Mucosa of descending colon (tissue), 3 donors: ENCODE measurements around the gene PDCD1LG2. TPM values are rescaled to one million over a fixed set of nuclear protein-coding genes. Genes with fewer than 3 reads are reported as not detected.

Experiments
- ATAC-seq: fragments of 200-7000 bp; cut with Tn5 transposase; one replicate; pipeline ENCODE4 v1.9.1; 2020; ENCODE audit warnings: mild to moderate bottlenecking, moderate library complexity
- DNase-seq, 3 donors: peaks; one replicate each; pipeline ENCODE4 v3.0.0-alpha.2; 2020
- H3K36me3 ChIP-seq: fragments of 200-600 bp; one replicate; pipeline ENCODE4 v1.8.0; 2021; ENCODE audit warnings: low read depth, mild to moderate bottlenecking
- H3K4me1 ChIP-seq: fragments of 200-600 bp; one replicate; pipeline ENCODE4 v1.8.0; 2021; ENCODE audit warnings: low read depth, mild to moderate bottlenecking
- H3K4me3 ChIP-seq: fragments of 200-600 bp; one replicate; pipeline ENCODE4 v1.8.0; 2021; ENCODE audit warnings: mild to moderate bottlenecking
- H3K9me3 ChIP-seq: fragments of 200-600 bp; one replicate; pipeline ENCODE4 v1.8.0; 2021; ENCODE audit warnings: mild to moderate bottlenecking
- intact Hi-C, 2 donors: fragments of 100-400 bp; cut with DNase I in 1 of 2; cut with micrococcal nuclease in 1 of 2; formaldehyde crosslinking; loops; one replicate each; pipeline versions ENCODE4 v1.11.0 to v1.11.1; 2022; cut with DNase I, micrococcal nuclease
- total RNA-seq, 3 donors: library from RNA; stranded (reverse); fragmentation: NEBNext Ultra II Directional in 2 of 3; extraction: Animal tissue kit (Norgen Biotek cat#: 25700) in 2 of 3; gene quantifications; one replicate each; pipeline versions ENCODE4 v1.2.1 to v1.2.4, GENCODE V29; 2021 to 2023
- TF ChIP-seq, protein P1 (sequence below): fragments of 200-600 bp; IDR thresholded peaks from one replicate; pipeline ENCODE4 v1.8.0; 2022; ENCODE audit warnings: antibody characterized with exemption, mild to moderate bottlenecking
- donor health status: DM: no; HTN: no; CAD: no; lungs with moderate emphysema.
- donor health status: DM: no; HTN: no; CAD: no.
- donor health status: DM: no; HTN: yes; CAD: no.

Gene PDCD1LG2
- total RNA-seq, 3 donors from 2014 or later: 0.20 to 1.2 (median 0.63) TPM

DNA sequence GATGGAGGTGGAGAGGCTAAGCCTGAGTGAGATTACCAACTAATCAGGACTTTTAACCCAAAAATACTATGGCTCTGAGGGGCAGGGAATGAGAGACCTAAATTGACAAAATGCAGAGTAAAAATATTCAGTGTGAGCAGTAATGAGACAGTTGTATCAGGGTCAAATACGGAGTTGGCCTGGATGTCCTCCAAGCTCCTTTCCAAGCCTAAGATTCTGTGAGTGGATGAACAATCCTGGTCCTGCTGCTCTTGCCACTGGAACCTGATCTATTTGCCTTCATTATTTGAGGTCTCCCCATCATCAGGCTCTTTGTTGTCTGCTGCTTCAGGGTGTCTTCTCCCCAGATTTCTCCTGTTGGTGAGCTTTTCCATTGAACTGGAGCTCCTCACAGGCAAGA is 1.1 kb downstream of the PDCD1LG2 start:
- Histone ChIP-seq H3K4me1 (no peaks in the 10 kb centered on the region), H3K4me3 (no peak overlapping the region), H3K9me3 (no peaks in the 10 kb centered on the region), H3K36me3 (no peaks in the 10 kb centered on the region)
- TF ChIP-seq, protein P1, sequence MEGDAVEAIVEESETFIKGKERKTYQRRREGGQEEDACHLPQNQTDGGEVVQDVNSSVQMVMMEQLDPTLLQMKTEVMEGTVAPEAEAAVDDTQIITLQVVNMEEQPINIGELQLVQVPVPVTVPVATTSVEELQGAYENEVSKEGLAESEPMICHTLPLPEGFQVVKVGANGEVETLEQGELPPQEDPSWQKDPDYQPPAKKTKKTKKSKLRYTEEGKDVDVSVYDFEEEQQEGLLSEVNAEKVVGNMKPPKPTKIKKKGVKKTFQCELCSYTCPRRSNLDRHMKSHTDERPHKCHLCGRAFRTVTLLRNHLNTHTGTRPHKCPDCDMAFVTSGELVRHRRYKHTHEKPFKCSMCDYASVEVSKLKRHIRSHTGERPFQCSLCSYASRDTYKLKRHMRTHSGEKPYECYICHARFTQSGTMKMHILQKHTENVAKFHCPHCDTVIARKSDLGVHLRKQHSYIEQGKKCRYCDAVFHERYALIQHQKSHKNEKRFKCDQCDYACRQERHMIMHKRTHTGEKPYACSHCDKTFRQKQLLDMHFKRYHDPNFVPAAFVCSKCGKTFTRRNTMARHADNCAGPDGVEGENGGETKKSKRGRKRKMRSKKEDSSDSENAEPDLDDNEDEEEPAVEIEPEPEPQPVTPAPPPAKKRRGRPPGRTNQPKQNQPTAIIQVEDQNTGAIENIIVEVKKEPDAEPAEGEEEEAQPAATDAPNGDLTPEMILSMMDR: no peak
- ATAC-seq (no peak), DNase-seq (no peak)
- intact Hi-C loops: no loop called here

DNA sequence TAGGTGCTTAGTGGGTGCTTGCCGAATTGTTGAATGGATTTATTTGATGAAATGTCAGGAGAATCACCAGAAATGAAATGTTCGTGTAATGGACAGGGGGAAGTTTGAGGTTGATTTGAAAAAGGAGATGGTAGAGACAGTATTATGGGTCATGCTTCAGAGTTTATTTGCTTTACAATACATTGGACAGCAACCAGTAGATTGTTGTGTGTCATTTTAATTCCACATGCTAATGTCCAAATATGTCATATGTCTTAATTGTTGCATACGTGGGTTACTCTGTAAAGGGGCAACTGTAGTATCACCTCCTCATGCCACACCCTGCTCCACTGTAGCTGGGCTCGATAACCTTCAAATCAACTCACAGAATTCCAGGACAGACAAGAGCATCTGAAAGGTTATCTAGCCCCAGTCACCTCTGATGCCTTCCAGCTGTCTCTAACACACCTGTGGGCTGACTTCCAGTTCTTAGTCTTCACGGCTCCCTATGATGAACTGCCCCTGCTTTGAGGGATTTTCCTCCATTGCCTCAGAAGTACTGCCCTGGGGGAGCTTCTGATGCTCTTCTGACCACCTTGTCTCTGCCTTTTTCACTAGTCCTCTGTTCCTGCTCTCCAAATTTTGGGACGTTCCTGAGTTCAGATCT is 1.7 kb downstream of the PDCD1LG2 start:
- no peaks in the 10 kb centered on the region for H3K4me1 ChIP-seq
- no peaks in the 10 kb centered on the region for H3K36me3 ChIP-seq
- H3K9me3 ChIP-seq: no peaks in the 10 kb centered on the region
- DNase-seq (no peak), ATAC-seq (no peak)
- H3K4me3 ChIP-seq: no peak overlapping the region
- TF ChIP-seq, protein P1: no peak
- intact Hi-C loops: no loop called here

DNA sequence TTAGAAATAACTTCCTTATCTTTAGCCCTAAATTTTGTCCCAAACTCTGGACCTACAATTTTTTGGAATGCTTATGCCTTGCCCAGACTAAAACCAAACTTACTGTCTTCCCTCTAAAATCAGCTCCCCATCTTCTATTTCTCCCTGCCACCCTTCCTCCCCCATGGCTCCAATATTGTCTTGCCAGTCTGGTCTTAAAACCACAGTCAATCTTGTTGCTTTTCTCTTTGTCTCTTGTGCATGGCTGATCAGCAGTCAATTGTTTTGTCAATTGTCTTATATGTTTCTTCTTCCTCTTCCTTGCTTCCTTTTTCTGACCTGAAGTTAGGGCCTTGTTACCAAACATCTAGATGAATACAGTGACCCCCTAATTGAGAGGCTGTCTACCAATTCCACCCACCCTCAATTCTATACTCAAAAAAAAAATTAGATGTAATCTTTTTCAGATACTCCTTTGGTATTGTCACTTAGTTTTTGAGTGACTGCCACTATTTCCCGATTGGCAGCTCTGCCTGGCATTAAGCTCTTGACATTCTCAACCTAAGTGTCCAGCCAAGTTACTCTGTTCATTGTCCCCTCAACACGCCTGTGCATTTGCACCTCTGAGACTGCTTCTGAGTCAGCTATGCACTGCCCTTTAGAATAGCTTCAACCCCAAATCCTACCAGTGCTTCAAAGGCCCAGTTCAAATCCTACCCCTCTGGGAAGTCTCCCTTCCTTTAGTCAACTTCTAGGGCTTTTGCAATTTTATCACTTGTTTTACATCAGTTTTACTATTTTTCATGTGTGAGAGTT is 2.5 kb downstream of the PDCD1LG2 start:
- no peak for DNase-seq
- H3K4me1 ChIP-seq: no peaks in the 10 kb centered on the region
- TF ChIP-seq, protein P1: no peak
- no peak overlapping the region for H3K4me3 ChIP-seq
- intact Hi-C loops: no loop called here
- no peaks in the 10 kb centered on the region for H3K36me3 ChIP-seq
- H3K9me3 ChIP-seq: no peaks in the 10 kb centered on the region
- ATAC-seq: no peak

DNA sequence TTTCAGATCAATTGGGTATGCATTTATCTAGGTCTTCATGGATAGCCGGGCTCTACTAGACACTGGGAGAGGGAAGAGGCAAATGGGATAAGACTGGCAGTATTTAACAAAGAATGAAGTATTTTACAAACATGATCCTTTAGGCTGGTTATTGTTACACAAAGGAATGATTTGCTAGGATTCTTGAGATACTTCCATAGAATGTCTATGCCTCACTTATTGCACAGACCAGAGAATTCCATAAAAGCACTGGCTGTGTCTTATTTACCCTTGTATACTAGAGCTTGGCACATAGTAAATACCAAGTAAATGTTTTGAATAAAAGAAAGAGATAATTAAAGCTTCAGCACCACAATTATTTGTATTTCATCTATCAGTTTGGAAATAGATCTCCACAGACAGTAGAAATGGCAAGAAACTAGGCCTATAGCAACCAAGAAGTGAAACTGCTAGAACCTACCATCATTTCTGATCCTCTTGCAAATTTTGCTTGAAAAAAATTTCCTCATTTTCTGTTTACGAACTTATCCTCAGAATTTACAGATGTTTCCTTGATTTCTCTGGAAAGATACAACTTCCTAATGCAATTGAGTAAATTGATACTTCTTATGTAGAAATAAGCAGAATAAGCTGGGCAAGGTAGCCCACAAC is 3.8 kb downstream of the PDCD1LG2 start:
- no peak for DNase-seq
- H3K9me3 ChIP-seq: no peaks in the 10 kb centered on the region
- TF ChIP-seq, protein P1: no peak
- no peaks in the 10 kb centered on the region for H3K36me3 ChIP-seq
- no peak overlapping the region for H3K4me3 ChIP-seq
- intact Hi-C loops: no loop called here
- ATAC-seq: no peak
- H3K4me1 ChIP-seq: no peaks in the 10 kb centered on the region

DNA sequence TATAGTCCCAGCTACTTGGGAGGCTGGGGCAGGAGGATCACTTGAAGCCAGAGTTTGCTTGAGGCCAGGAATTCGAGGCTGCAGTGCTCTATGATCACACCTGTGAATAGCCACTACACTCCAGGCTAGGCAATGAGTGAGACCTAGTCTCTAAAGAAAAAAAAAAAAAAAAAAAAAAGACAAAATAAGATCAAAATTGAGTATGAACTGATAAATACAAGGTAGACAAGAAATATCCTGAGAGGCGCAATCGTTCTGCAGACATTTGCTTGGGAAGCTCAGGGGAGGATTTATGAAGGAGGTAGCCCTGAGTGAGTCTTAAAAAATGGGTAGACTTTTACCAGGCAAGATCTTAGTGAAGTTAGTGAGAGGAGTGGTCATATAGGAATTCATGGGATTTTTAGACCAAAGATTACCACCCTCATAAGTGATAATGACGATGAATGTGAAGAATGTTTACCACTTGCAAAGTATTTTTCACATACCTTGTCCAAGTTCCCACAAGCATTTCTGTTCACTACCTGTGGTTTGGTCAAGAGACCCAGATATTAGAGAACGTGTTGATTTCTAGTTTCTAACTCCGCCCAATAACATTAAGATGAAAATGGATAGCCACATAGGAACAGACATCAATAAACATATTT is 4.4 kb downstream of the PDCD1LG2 start:
- no peak for ATAC-seq
- Histone ChIP-seq H3K4me3 (no peak overlapping the region), H3K4me1 (no peaks in the 10 kb centered on the region), H3K36me3 (no peaks in the 10 kb centered on the region), H3K9me3 (no peaks in the 10 kb centered on the region)
- no peak for DNase-seq
- TF ChIP-seq, protein P1: no peak
- intact Hi-C loops: no loop called here
